ENCODE data around the gene FREM2. TPM values are rescaled to one million over a fixed set of nuclear protein-coding genes. Genes with fewer than 3 reads are reported as not detected.

Gene FREM2
- total RNA-seq, 1 experiment from 2014 or later: 0.08 TPM

DNA sequence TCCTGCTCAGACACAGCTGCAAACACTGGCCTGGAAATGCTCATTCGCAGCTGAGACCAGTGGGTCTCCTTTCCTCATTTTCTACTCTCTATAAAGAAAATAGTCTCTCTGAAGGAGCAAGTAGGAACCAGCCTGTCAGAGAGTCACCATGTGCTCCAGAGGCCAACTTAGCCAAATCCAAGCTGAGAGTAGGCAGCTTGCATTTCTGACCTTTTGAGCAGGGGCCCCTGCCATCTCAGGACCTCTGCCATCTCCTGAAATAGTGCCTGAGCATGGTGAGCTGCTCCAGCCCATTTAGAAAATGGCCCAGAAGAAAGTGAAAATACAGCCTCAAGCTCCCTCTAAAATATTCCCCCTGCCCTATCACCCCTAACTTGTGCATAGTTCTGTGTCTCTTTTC lies 208.2 kb downstream of the FREM2 start:
- no peak for DNase-seq (ENCODE audit: low read depth)

DNA sequence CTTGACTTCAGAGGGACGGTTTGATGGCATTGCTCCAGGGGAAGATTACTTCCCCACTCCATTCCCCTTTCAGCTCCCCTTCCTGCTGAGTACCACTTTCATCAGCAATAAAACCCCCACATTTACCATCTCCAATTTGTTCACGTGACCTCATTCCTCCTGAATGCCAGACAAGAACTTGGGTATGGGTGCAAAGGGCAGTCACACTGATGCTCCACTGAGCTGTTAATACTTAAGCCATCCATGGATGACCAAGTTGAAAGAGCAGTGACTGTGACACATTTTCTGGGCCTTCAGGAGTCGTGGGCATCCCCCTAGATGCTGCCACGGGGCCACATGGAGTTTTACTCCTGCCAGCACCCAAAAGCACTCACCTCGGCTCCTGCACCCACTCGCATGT lies 210.6 kb downstream of the FREM2 start:
- DNase-seq (ENCODE audit: low read depth): no peak

DNA sequence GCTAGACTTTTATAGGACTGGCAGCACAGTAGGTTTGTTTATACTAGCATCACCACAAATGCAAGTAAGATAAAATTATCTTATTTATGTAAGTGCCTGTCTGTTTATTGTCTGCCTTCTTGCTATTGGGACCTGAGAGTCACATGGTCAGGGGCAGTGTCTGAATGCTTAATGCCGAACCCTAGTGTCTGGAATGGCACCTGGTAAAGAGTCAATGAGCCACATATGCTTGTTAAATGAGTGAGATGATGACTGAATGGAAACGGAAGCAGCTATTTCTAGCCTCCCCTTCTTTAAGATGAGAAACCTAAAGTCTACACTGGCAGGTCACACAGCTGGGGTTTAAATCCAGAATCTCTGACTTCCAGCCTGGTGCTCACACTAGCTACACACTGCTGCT lies 211.6 kb downstream of the FREM2 start:
- DNase-seq (ENCODE audit: low read depth): no peak

DNA sequence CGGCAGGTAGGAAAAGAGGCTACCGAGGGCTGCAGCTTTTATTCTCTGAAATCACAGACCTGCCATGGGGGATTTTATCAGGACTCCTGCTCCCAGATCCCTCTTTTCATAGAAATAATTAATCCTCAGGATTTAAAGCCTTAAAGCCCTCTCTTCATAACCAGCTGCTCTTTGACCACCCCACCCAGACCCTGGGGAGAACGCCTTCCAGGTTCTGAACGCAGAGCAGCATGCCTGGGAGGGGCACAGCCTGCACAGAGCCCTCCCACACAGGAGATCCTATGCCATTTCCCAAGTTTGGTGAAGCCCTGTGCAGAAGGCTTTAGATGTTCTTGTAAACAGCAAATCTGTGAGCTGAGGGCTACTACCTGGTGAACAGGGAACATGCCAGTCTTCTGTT lies 212.7 kb downstream of the FREM2 start:
- DNase-seq (ENCODE audit: low read depth): no peak

DNA sequence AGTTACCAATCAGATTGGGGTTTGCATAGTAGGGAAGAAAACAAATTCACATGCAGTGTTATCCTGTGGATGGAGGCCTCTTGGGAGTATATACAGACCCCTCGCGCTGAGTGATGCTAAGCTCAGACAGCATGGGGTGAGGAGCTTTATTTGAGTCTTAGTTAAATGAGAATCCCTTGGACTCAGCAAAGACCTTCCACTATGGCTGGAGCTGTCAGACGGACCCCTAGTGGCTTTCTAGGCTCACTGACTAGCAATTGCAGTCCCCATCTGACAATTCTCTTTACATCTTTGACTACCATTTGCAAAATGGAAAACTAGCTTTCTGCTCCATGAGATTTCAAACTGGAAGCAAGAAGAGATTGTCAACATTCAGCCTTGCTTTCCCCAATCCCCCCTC lies 213.3 kb downstream of the FREM2 start:
- DNase-seq (ENCODE audit: low read depth): no peak

DNA sequence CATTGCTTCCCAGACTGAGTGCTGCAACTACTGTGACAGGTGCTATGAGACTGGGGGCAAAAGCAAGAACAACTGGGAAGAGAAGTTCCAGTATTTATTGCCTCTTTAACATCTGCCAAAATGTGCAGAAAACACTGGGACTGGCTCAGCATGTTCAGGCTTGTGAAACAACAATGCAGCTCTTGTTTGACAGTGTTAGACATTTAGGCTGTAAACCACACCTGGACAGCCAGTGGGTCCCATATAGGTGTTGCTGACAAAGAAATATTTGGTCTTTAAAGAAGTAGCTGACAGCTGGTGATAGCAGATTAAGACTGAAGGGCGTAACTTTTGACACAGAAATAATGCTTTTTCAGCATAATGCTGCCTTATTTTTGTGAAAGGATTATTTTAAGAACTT lies 215.7 kb downstream of the FREM2 start:
- DNase-seq (ENCODE audit: low read depth): no peak

DNA sequence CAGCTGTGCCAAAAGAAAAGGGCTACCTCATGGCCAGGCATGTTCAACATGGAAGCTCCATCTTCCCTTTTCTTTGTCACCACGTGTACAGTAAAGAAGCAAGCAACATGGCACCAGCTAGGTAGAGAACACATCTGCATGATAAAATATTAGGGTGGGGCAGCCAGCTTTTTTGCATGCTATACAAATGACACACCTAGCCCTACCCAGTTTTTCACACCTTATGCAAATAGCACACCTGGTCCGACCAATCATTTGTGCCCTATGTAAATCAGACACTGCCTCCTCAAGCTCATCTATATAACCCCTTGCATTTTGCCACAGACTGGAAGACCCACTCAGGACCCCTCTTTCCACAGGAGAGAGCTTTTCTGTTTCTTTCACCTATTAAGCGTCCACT lies 218.2 kb downstream of the FREM2 start:
- DNase-seq (ENCODE audit: low read depth): no peak

DNA sequence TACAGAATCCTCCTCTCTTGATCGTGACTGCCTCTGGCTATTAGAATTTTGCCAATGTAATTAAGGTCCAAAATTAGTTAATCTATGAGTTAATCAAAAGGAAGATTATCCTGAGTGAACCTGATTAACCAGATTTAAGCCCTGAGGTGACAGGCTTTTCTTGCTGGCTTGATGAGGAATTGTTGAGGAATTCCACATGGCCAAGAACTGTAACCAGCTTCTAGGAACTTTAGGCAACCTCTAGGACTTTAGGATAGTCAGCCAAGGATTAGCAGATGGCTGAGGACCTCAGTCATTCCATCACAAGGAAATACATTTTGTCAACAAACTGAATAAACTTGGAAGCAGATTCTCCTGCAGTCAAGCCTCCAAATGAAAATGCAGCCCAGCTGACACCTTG lies 219.0 kb downstream of the FREM2 start:
- DNase-seq (ENCODE audit: low read depth): no peak

DNA sequence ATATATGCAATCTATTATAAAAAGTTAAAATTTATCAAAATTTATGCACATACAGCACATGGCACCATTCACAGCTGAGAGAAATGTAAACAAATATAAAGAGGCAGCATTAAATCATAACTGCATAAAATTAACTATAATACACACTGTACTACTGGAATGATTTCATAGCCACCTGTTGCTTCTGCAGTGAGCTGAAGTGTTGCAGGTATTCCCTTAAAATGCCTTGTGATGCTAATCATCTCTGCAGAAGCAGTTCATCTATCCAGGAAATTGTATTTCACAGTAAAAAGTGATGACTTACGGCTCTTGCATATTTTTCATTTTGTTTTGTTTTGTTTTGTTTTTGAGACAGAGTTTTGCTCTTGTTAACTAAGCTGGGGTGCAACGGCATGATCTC lies 221.7 kb downstream of the FREM2 start:
- no peak for DNase-seq (ENCODE audit: low read depth)

DNA sequence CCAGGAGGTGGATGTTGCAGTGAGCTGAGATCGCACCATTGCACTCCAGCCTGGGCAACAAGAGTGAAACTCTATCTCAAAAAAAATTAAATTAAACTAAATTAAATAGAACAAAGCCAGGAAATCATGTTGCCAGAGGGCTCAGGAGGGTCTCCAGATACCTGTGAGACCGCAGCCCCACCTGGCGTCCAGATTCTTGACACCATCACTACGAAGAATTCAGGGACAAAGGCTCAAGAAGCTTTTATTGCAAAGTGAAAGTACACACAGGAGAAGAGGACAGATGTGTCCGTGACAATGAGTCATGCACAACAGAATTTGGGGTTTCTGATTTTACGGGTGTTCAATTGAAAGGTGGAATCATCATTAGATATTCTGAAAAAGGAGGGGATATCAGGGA lies 227.2 kb downstream of the FREM2 start:
- DNase-seq (ENCODE audit: low read depth): peak; percentile 8

DNA sequence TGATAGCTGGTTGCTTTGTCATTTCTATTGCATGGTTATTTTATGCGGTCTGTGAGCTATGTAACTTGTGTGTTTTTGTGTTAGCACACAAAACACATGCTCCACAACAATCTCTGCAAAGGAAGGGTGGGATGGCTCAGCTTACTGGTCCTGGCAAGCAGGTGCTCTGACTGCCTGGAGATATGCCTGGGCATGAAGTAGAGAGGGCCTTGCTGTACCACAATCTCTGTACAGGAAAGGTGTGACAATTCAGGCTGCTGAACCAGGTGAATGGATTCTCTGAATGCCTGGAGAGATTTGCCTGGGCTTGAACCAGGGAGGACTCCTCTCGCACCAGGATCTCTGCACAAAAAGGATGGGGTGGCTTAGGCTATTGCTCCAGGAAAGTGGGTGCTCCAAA lies 234.2 kb downstream of the FREM2 start:
- DNase-seq (ENCODE audit: low read depth): no peak

DNA sequence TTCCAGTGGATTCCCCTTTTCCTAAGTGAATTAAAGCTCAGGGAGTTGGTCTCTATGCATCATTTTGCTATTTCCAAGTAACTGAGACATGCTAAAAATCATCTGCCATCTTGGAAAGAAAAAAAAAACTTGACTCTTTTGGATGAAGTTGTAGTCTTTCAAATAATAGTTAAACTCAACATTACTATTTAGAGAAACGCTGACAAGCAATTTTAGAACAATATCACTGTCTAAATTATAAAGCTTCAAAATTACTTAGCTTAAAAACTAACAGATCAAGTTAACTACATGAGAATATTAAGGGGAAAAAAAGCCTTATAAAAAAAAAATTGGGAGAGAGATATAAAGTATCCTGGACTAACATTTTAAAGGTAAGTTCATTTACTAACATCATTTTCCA lies 235.3 kb downstream of the FREM2 start:
- no peak for DNase-seq (ENCODE audit: low read depth)

DNA sequence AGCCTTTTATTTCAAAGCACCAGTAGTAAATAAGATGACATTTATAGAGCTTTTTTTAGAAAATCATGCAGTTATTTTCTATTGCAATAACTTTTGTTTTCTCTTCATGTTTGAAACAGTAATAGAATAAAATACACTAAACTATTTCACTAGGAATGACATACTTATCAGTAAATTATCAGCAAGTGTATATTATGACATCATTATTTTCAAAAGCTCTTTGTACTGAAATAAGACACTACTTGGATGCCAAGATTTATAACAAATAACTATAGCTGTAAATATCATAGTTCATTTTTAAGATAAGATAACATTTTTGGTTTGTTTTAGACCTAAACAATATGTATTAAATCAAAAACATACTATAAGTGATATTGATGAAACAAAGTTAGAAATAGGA lies 246.9 kb downstream of the FREM2 start:
- no peak for DNase-seq (ENCODE audit: low read depth)

Small RNAs within 50 kb of the gene (small RNA-seq; reads per million reads assigned to genes)
- gene PLA2G12AP2 (not detected), gene RNU6-56P (not detected)
